ENCODE results near the gene AMIGO3.

The AMIGO3 gene

DNA sequence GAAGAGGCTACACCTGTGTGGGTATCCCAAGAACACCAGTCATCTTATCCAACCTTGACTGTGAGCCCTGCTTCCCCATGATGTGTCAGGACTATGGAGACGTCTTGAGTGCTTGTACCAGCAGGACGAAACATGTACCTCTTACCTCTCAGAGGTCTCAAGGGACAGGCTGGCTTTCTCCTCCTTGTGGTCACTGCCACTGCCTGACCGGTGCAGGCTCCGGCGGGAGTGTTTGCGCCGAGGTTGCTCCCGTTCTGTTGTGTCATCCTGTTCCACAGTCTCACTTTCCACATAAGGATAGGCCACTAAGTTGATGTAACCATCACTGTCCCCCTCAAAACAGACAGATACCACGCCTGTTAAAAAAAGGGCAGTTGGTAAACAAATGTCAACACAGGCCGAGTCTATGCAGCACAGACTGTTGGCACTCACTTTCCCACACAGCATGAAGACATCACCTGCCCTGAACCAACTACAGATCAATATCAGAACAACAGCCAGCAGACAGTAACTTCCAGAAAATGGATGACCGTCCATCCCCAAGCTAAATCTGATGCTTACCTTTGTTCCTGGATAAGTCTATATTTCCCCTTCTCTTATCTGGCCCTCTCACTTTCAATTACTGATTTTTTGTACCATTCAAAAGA, 18.7 kb upstream of the AMIGO3 start:
- ChIA-PET POLR2A (ENCODE audit: low non-redundant PET) (no interaction called here), CTCF (no interaction called here)
- H3K27ac ChIP-seq = 0 out of 2 replicates have a peak overlapping the region, but pooled peaks have one; percentile 2
- no peak for DNase-seq (ENCODE audit: low spot score)
- TF ChIP-seq, protein P1, sequence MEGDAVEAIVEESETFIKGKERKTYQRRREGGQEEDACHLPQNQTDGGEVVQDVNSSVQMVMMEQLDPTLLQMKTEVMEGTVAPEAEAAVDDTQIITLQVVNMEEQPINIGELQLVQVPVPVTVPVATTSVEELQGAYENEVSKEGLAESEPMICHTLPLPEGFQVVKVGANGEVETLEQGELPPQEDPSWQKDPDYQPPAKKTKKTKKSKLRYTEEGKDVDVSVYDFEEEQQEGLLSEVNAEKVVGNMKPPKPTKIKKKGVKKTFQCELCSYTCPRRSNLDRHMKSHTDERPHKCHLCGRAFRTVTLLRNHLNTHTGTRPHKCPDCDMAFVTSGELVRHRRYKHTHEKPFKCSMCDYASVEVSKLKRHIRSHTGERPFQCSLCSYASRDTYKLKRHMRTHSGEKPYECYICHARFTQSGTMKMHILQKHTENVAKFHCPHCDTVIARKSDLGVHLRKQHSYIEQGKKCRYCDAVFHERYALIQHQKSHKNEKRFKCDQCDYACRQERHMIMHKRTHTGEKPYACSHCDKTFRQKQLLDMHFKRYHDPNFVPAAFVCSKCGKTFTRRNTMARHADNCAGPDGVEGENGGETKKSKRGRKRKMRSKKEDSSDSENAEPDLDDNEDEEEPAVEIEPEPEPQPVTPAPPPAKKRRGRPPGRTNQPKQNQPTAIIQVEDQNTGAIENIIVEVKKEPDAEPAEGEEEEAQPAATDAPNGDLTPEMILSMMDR (conservative IDR thresholded peaks at IDR 0.05; ENCODE audit: low read depth) = no peak

DNA sequence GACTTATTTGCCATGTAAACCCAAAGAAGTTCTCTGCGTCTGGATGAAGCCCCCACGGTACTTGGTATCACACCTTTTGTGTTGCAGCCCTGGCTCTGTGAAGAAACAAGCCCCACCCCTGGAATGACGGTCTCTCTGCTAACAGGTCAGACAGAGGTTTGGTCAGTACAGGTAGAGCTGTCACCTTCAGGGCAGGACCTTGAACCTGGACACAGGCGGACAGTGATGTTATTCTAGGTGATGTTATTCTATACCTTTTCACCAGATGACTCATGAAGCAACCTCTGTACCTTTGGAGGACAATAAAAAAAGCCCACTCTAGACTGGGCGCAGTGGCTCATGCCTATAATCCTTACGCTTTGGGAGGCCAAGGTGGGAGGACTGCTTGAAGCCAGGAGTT, 15.3 kb upstream of the AMIGO3 start:
- TF ChIP-seq, protein P1 (conservative IDR thresholded peaks at IDR 0.05; ENCODE audit: low read depth) = no peak
- no peak for DNase-seq (ENCODE audit: low spot score)
- ChIA-PET POLR2A (ENCODE audit: low non-redundant PET) (no interaction called here), CTCF (no interaction called here)
- H3K27ac ChIP-seq = no peak overlapping the region

DNA sequence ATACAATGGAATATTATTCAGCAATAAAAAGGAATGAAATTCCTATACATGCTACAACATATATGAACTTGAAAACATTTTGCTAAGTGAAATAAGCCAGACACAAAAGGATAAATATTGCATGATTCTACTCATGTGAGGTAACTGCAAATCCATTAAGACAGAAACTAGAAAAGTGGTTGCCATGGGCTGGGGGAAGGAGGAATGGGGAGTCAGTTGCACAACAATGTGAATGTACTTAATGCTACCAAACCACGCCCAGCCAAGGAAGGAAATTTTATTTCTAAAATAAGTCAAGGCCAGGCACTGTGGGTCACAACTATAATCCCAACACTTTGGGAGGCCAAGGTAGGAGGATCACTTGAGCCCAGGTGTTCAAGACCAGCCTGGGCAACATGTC, 14.1 kb upstream of the AMIGO3 start:
- ChIA-PET CTCF (interaction anchor here (0.6 kb wide), 1 partner anchor 14 kb away, joined by 3 read pairs; no protein-coding TSS in a partner anchor), POLR2A (ENCODE audit: low non-redundant PET) (no interaction called here)
- no peak overlapping the region for H3K27ac ChIP-seq
- DNase-seq (ENCODE audit: low spot score) = no peak
- TF ChIP-seq, protein P1 (conservative IDR thresholded peaks at IDR 0.05; ENCODE audit: low read depth) = no peak

DNA sequence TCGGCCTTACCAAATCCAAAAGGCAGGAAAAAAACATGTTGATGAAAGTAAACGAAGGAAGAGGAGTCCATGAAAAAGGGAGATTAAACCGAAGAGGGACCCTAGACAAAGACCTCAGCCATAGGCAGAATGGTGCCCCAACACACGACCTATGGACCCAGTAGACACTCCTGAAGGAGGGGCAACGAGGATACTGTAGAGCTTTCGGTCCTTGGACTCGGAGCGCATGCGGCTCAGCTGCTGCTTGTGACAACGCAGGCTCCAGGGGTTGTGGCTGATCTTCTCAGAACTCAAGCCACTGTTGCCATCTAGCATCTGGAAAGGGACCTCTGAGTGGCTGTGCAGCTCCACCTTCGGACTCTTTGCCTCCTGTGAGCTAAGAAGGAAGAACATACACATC, 13.1 kb upstream of the AMIGO3 start:
- TF ChIP-seq, protein P1 (conservative IDR thresholded peaks at IDR 0.05; ENCODE audit: low read depth) = no peak
- no peak overlapping the region for H3K27ac ChIP-seq
- POLR2A ChIA-PET (ENCODE audit: low non-redundant PET) = no interaction called here
- no peak for DNase-seq (ENCODE audit: low spot score)
- CTCF ChIA-PET = no interaction called here

DNA sequence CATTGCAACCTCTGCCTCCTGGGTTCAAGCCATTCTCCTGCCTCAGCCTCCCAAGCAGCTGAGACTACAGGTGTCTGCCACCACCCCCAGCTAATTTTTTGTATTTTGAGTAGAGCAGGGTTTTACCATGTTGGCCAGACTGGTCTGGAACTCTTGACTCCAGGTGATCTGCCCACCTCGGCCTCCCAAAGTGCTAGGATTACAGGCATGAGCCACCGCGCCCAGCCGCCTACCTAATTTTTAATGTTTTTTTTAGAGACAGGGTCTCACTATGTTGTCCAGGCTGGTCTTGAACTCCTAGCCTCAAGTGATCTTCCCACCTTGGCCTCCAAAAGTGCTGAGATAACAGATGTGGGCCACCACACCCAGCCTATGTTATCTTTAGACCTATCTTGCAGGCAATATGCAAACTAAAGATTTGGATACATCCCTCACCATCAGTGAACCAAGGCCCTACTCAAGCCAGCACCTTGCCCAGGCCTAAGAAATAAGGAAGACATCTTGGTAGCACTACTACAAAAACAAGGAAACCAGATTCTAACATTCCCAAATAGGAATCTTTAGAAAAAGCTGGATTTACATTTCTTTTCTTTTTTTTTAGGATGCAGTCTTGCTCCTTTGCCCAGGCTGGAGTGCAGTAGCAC, 10.6 kb upstream of the AMIGO3 start:
- ChIA-PET CTCF (interaction anchor here (0.6 kb wide), 1 partner anchor 595 kb away, joined by 6 read pairs; no protein-coding TSS in a partner anchor), POLR2A (ENCODE audit: low non-redundant PET) (no interaction called here)
- TF ChIP-seq, protein P1 (conservative IDR thresholded peaks at IDR 0.05; ENCODE audit: low read depth) = no peak
- no peak overlapping the region for H3K27ac ChIP-seq
- DNase-seq (ENCODE audit: low spot score) = no peak

DNA sequence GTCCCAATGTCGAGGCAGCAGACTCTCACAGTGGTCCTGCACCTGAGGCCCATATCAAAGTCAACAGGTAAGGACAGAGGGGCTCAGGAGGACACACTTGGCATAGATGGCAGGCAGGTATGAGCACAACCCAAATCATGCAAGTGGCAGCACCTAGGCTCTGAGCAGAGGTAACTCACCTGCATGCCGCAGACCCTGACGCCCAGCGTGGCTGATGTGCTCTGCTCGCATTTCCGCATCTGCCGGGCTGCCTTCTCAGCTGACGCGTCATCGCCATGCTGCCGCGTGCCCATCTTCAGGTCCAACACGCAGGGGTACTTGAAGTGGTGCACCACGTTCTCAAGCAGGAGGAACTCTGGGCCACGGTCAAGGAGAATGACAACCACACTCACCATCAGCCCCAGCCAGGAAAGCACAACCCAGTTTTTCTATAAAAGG, 8.5 kb upstream of the AMIGO3 start:
- TF ChIP-seq, protein P1 (conservative IDR thresholded peaks at IDR 0.05; ENCODE audit: low read depth) = no peak
- H3K27ac ChIP-seq = peak overlapping the region; percentile 89
- DNase-seq (ENCODE audit: low spot score) = no peak
- POLR2A ChIA-PET (ENCODE audit: low non-redundant PET) = no interaction called here
- CTCF ChIA-PET = no interaction called here

Measured in RWPE1 (cell line).